ENCODE data around the gene ENPP7.

Gene ENPP7

GRCh38 chr17:79739148-79740062 lies 8.7 kb downstream of the ENPP7 start:
- no peak for DNase-seq (ENCODE audit: insufficient read length, low spot score)
- no peak for FAIRE-seq
- TF ChIP-seq CTCF (IDR thresholded peaks at IDR 0.05; ENCODE audit: insufficient read depth, missing control alignments): no peak

DNA sequence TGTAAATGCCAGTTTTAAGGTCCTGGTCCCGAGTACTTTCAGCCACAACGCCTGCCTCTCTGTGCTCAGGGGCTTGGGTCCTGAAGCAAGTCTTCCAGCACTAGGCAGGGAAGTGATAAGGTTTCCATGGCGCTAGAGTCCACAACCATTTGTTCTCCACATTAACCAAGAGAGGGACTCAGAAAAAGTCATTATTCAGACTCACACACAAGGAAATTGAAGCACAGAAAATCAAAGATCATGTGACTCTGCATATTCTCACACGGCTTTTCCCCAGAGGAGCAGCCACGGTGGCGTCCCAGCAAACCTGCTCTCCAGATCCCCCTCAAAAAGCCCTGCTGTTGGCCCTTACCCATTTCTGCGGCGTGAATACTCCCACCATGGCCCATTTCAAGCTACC lies 9.7 kb downstream of the ENPP7 start:
- FAIRE-seq (no peak), DNase-seq (ENCODE audit: insufficient read length, low spot score) (no peak)
- no peak for TF ChIP-seq CTCF (IDR thresholded peaks at IDR 0.05; ENCODE audit: insufficient read depth, missing control alignments)

DNA sequence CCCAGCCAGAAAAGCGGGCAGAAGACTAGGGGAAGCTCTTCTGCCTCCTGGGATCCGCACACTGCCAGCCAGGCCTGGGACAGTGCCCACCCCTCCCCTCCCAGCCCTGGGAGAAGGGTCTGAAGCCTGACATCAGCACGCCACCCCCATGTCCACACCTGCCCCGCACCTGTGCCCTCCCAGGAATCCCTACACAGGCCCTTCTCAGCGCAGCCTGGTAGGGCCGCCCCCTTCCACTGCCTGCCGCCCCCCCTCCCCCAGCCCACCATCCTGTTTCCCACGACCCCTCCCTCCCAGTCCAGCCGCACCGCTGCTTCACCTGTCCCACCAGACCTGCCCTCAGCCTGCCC lies 10.6 kb downstream of the ENPP7 start:
- FAIRE-seq (no peak), DNase-seq (ENCODE audit: insufficient read length, low spot score) (no peak)

GRCh38 chr17:79741751-79742588 lies 11.2 kb downstream of the ENPP7 start:
- DNase-seq (ENCODE audit: insufficient read length, low spot score) (peak; percentile 92), FAIRE-seq (no peak)
- peak; percentile 84 for TF ChIP-seq CTCF (IDR thresholded peaks at IDR 0.05; ENCODE audit: insufficient read depth, missing control alignments)

More for the DNA sequence above, 10.6 kb downstream of the ENPP7 start:
- no peak for TF ChIP-seq CTCF (IDR thresholded peaks at IDR 0.05; ENCODE audit: insufficient read depth, missing control alignments)

GRCh38 chr17:79742589-79742918 lies 11.8 kb downstream of the ENPP7 start:
- DNase-seq (ENCODE audit: insufficient read length, low spot score) (no peak), FAIRE-seq (no peak)
- TF ChIP-seq CTCF (IDR thresholded peaks at IDR 0.05; ENCODE audit: insufficient read depth, missing control alignments): no peak

GRCh38 chr17:79742951-79743476 lies 12.3 kb downstream of the ENPP7 start:
- FAIRE-seq: no peak
- DNase-seq (ENCODE audit: insufficient read length, low spot score): no peak
- TF ChIP-seq CTCF (IDR thresholded peaks at IDR 0.05; ENCODE audit: insufficient read depth, missing control alignments): no peak
